Sigmoid colon (tissue), 7 donors: Measurements from ENCODE around the gene SLC35A4. TPM values are rescaled to one million over a fixed set of nuclear protein-coding genes. Genes with fewer than 3 reads are reported as not detected.

Source experiments
- DNase-seq: peaks from one replicate; pipeline ENCODE4 v3.0.0-alpha.2; 2019
- H3K27ac ChIP-seq, 4 donors: fragments of 200-600 bp; sonication (generic); one replicate each; pipeline ENCODE4 v1.5.1; 2016 to 2019; ENCODE audit warnings: mild to moderate bottlenecking in 1 of 4
- H3K27me3 ChIP-seq, 3 donors: fragments of 200-600 bp; sonication (generic); one replicate each; pipeline ENCODE4 v1.5.1; 2019; ENCODE audit warnings: mild to moderate bottlenecking in 1 of 3
- H3K36me3 ChIP-seq, 4 donors: fragments of 200-600 bp; sonication (generic); one replicate each; pipeline ENCODE4 v1.5.1; 2016 to 2019
- H3K4me1 ChIP-seq, 4 donors: fragments of 200-600 bp; sonication (generic); one replicate each; pipeline ENCODE4 v1.5.1; 2017 to 2019
- H3K4me3 ChIP-seq, 4 donors: fragments of 200-600 bp; sonication (generic); one replicate each; pipeline ENCODE4 v1.5.1; 2017 to 2019; ENCODE audit warnings: mild to moderate bottlenecking in 2 of 4, moderate library complexity in 1 of 4
- H3K9me3 ChIP-seq, 4 donors: fragments of 200-600 bp in 3 of 4; sonication (generic) in 3 of 4; one replicate each; pipeline versions ENCODE4 v1.5.1 to v1.6.1; 2013 to 2019
- EP300 ChIP-seq, 4 donors: sonication (generic); formaldehyde crosslinking; IDR thresholded peaks; one replicate each; pipeline ENCODE4 v1.6.1; 2017; ENCODE audit warnings: antibody characterized with exemption in 4 of 4
- POLR2A ChIP-seq, 2 donors: fragments of 450-650 bp; IDR thresholded peaks; one replicate each; pipeline ENCODE4 v1.6.1; 2016; ENCODE audit warnings: antibody characterized with exemption in 2 of 2, mild to moderate bottlenecking in 2 of 2, moderate library complexity in 2 of 2
- POLR2AphosphoS5 ChIP-seq, 4 donors: sonication (generic); formaldehyde crosslinking; IDR thresholded peaks; one replicate each; pipeline ENCODE4 v1.6.1; 2017; ENCODE audit warnings: antibody characterized with exemption in 4 of 4
- WGBS, 2 donors: extraction: QIAGEN DNeasy Blood & Tissue Kit; methylation state at CpG; one replicate each; pipeline ENCODE4 v1.1.7; 2013; 5-methylcytosine and 5-hydroxymethylcytosine counted together
- intact Hi-C: fragments of 100-400 bp; cut with DNase I; formaldehyde crosslinking; loops from one replicate; pipeline ENCODE4 v1.15.1; 2023
- polyA plus RNA-seq, 3 donors: library from polyadenylated mRNA; stranded (reverse); fragments of 200-250 nt; gene quantifications; one replicate each; pipeline ENCODE4 v1.2.3, GENCODE V29; 2013
- total RNA-seq, 4 donors: library from RNA; depleted of rRNA; stranded (reverse); fragments of >200 nt; gene quantifications; one replicate each; pipeline ENCODE4 v1.1.0, GENCODE V29; 2016
- TF ChIP-seq, protein P1 (sequence below), 4 experiments: fragments of 450-650 bp in 3 of 4; fragments of 200-600 bp in 1 of 4; IDR thresholded peaks; one replicate each; pipeline ENCODE4 v1.5.1; 2016 to 2019; ENCODE audit warnings: antibody characterized with exemption in 4 of 4, mild to moderate bottlenecking in 3 of 4, moderate library complexity in 2 of 4
- donor health status: healthy with polysubstance abuse.
- donor health status: Bipolar disorder and iron deficiency.
- donor health status: healthy.

Gene SLC35A4
- total and polyA plus RNA-seq, 7 donors = 14.2 to 101 (median 19.7) TPM

- Histone ChIP-seq H3K27me3 (no peaks in the 10 kb centered on the region), H3K4me1 (peaks cover 0 to 45% (median 43%) of the 10 kb centered on the region in 4 donors), H3K36me3 (peaks cover 0 to 34% (median 0%) of the 10 kb centered on the region in 4 donors), H3K4me3 (no peak overlapping the region), H3K27ac (no peak overlapping the region), H3K9me3 (no peaks in the 10 kb centered on the region)
- peak; percentile 59 for DNase-seq
- TF ChIP-seq, protein P1, sequence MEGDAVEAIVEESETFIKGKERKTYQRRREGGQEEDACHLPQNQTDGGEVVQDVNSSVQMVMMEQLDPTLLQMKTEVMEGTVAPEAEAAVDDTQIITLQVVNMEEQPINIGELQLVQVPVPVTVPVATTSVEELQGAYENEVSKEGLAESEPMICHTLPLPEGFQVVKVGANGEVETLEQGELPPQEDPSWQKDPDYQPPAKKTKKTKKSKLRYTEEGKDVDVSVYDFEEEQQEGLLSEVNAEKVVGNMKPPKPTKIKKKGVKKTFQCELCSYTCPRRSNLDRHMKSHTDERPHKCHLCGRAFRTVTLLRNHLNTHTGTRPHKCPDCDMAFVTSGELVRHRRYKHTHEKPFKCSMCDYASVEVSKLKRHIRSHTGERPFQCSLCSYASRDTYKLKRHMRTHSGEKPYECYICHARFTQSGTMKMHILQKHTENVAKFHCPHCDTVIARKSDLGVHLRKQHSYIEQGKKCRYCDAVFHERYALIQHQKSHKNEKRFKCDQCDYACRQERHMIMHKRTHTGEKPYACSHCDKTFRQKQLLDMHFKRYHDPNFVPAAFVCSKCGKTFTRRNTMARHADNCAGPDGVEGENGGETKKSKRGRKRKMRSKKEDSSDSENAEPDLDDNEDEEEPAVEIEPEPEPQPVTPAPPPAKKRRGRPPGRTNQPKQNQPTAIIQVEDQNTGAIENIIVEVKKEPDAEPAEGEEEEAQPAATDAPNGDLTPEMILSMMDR (IDR thresholded peaks at IDR 0.05) = no peak
- TF ChIP-seq POLR2A (IDR thresholded peaks at IDR 0.05) = no peak
- TF ChIP-seq POLR2AphosphoS5 (IDR thresholded peaks at IDR 0.05) = no peak
- TF ChIP-seq EP300 (IDR thresholded peaks at IDR 0.05) = no peak
- 90 to 91% methylated on average over 10 of the region's 10 CpGs for WGBS, 2 donors
- intact Hi-C loops = no loop called here
Observed at GRCh38 chr5:140560227-140560626, 4.4 kb upstream of the SLC35A4 start.

GRCh38 chr5:140561753-140562523 lies 2.7 kb upstream of the SLC35A4 start:
- H3K4me3 ChIP-seq = no peak overlapping the region
- WGBS, 2 donors = 93 to 97% methylated on average over 10 of the region's 10 CpGs
- no peaks in the 10 kb centered on the region for H3K9me3 ChIP-seq
- H3K4me1 ChIP-seq = peaks cover 0 to 46% (median 44%) of the 10 kb centered on the region in 4 donors
- TF ChIP-seq, protein P1 (IDR thresholded peaks at IDR 0.05) = no peak
- TF ChIP-seq EP300 (IDR thresholded peaks at IDR 0.05) (no peak), POLR2A (IDR thresholded peaks at IDR 0.05) (no peak), POLR2AphosphoS5 (IDR thresholded peaks at IDR 0.05) (no peak)
- intact Hi-C loops = loop anchor here (2.0 kb wide), 1 partner anchor 13 kb away; no protein-coding TSS in a partner anchor
- peak; percentile 57 for DNase-seq
- no peaks in the 10 kb centered on the region for H3K27me3 ChIP-seq
- no peak overlapping the region for H3K27ac ChIP-seq
- peaks cover 0 to 37% (median 6%) of the 10 kb centered on the region in 4 donors for H3K36me3 ChIP-seq

DNA sequence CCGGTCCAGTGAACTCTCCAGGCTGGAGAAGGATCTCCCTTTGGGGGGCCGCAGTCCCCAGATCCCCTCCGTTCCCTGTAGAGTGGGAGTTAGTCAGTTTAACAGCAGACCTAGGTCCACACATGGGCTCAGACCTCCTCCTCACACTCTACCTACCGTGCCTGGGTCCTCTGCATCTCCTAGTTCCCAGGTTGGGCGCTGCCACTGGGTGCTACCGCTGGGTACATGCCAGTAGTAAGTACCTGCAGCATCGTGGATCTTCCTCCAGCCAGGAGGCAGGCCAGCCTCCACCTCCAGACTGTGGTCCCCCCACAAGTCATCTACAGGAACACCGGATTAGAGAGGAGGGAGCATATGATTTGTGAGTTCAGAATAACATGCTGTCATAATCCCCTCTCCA lies 1.0 kb upstream of the SLC35A4 start:
- Histone ChIP-seq H3K36me3 (peaks cover 5 to 51% (median 18%) of the 10 kb centered on the region in 4 donors), H3K27me3 (no peaks in the 10 kb centered on the region), H3K4me1 (peaks cover 0 to 50% (median 43%) of the 10 kb centered on the region in 4 donors), H3K27ac (peak overlapping the region; percentile 92 to 97 (median 96)), H3K9me3 (no peaks in the 10 kb centered on the region), H3K4me3 (peak overlapping the region; percentile 60 to 81 (median 74))
- TF ChIP-seq POLR2A (IDR thresholded peaks at IDR 0.05) = no peak
- TF ChIP-seq POLR2AphosphoS5 (IDR thresholded peaks at IDR 0.05) = no peak
- TF ChIP-seq EP300 (IDR thresholded peaks at IDR 0.05) = no peak
- TF ChIP-seq, protein P1 (IDR thresholded peaks at IDR 0.05) = no peak
- intact Hi-C loops = loop anchor here (2.0 kb wide), 1 partner anchor 15 kb away; no protein-coding TSS in a partner anchor
- 62 to 79% methylated on average over 8 of the region's 8 CpGs for WGBS, 2 donors
- DNase-seq = no peak

GRCh38 chr5:140565024-140565779 lies 574 bp downstream of the SLC35A4 start:
- H3K27ac ChIP-seq = peak overlapping the region; percentile 92 to 97 (median 96)
- H3K4me1 ChIP-seq = peaks cover 0 to 59% (median 48%) of the 10 kb centered on the region in 4 donors
- peak overlapping the region; percentile 60 to 81 (median 74) for H3K4me3 ChIP-seq
- H3K36me3 ChIP-seq = peaks cover 5 to 46% (median 18%) of the 10 kb centered on the region in 4 donors
- H3K27me3 ChIP-seq = no peaks in the 10 kb centered on the region
- no peaks in the 10 kb centered on the region for H3K9me3 ChIP-seq
- intact Hi-C loops = loop anchor here (2.0 kb wide), 1 partner anchor 74 kb away; the partner anchor contains the start of gene TMCO6
- WGBS, 2 donors = 2 to 6% methylated on average over 13 of the region's 13 CpGs
- TF ChIP-seq, protein P1 (IDR thresholded peaks at IDR 0.05) = no peak
- TF ChIP-seq POLR2AphosphoS5 (IDR thresholded peaks at IDR 0.05) (no peak), EP300 (IDR thresholded peaks at IDR 0.05) (no peak), POLR2A (IDR thresholded peaks at IDR 0.05) (no peak)
- DNase-seq = no peak
